K562 (cell line): Measurements from ENCODE around the gene PTH2. TPM values are rescaled to one million over a fixed set of nuclear protein-coding genes. Genes with fewer than 3 reads are reported as not detected.
A peak's percentile ranks its signal among the peaks of the same experiment; 100 is the strongest.

Source experiments
- BRD4 ChIP-seq: fragments of 200-600 bp; sonication (generic); IDR thresholded peaks from 2 replicates; pipeline ENCODE4 v1.6.1; 2017; ENCODE audit warnings: inconsistent platforms
- CCNT2 ChIP-seq: IDR thresholded peaks from 2 replicates; pipeline ENCODE4 v1.6.1; 2011; ENCODE audit warnings: borderline replicate concordance, low read depth, mild to moderate bottlenecking, moderate library complexity, mixed read lengths, low read length; ENCODE audit not compliant: insufficient read length; ENCODE audit errors: extremely low read depth
- DDX20 ChIP-seq: fragments of 450-650 bp; IDR thresholded peaks from 2 replicates; pipeline ENCODE4 v1.6.1; 2016; ENCODE audit warnings: missing genetic modification characterization, low read depth, mild to moderate bottlenecking, missing compliant biosample characterization, moderate library complexity
- MEIS2 ChIP-seq: fragments of 450-650 bp; IDR thresholded peaks from 2 replicates; pipeline ENCODE4 v1.6.1; 2014; ENCODE audit warnings: mild to moderate bottlenecking; ENCODE audit not compliant: partially characterized antibody
- PHB2 ChIP-seq: fragments of 450-650 bp; IDR thresholded peaks from 2 replicates; pipeline ENCODE4 v1.6.1; 2017; ENCODE audit warnings: low read depth
- PPARD ChIP-seq: fragments of 250-450 bp; sonication (Bioruptor Pico); IDR thresholded peaks from 2 replicates; pipeline ENCODE4 v1.8.0; 2022; ENCODE audit warnings: inconsistent platforms, mild to moderate bottlenecking, moderate library complexity
- SLC30A9 ChIP-seq: fragments of 250-450 bp; sonication (Bioruptor Pico); IDR thresholded peaks from 2 replicates; pipeline ENCODE4 v1.8.0; 2022; ENCODE audit warnings: mild to moderate bottlenecking, moderate library complexity
- SRSF9 ChIP-seq: fragments of 200-400 bp; formaldehyde crosslinking; IDR thresholded peaks from 2 replicates; pipeline ENCODE4 v1.6.1; 2017; ENCODE audit warnings: low read depth, low read length, borderline replicate concordance
- TAF7 ChIP-seq: fragments of 450-650 bp; IDR thresholded peaks from 2 replicates; pipeline ENCODE4 v1.6.1; 2016; ENCODE audit warnings: missing genetic modification characterization, missing compliant biosample characterization
- TCF15 ChIP-seq: fragments of 250-450 bp; sonication (Bioruptor Pico); IDR thresholded peaks from 2 replicates; pipeline ENCODE4 v1.8.0; 2022; ENCODE audit warnings: moderate library complexity, mild to moderate bottlenecking, inconsistent platforms
- TEAD1 ChIP-seq, 2 experiments: fragments of 450-650 bp in 1 of 2; sonication (generic) in 1 of 2; formaldehyde crosslinking; IDR thresholded peaks; 2 replicates each; pipeline versions ENCODE4 v1.4.0 to v1.8.0; 2020 to 2022; ENCODE audit warnings: mild to moderate bottlenecking in 2 of 2, missing genetic modification reagents in 1 of 2
- ZFX ChIP-seq: sonication (generic); formaldehyde crosslinking; IDR thresholded peaks from 2 replicates; pipeline ENCODE4 v1.8.0; 2022; ENCODE audit warnings: mild to moderate bottlenecking, missing genetic modification reagents, moderate library complexity
- ZNF23 ChIP-seq: fragments of 250-450 bp; sonication (Bioruptor Pico); IDR thresholded peaks from 2 replicates; pipeline ENCODE4 v1.4.0; 2020; ENCODE audit warnings: mild to moderate bottlenecking
- ZZZ3 ChIP-seq: fragments of 450-650 bp; IDR thresholded peaks from 2 replicates; pipeline ENCODE4 v1.6.1; 2016; ENCODE audit warnings: antibody characterized with exemption, mild to moderate bottlenecking, moderate library complexity
- polyA plus RNA-seq, 8 experiments: library from polyadenylated mRNA; depleted of rRNA in 4 of 8; stranded (reverse) in 5 of 8; unstranded in 3 of 8; fragments of >200 nt; fragmentation: Nextera tagmentation in 2 of 8; fragmentation: Illumina TruSeq in 1 of 8; extraction: Ambion mirVana in 2 of 8; extraction: Trizol in 1 of 8; gene quantifications; 2 replicates each; pipeline versions ENCODE4 v1.2.1 to v1.2.3, GENCODE V29; 2011 to 2014; ENCODE audit warnings: inconsistent platforms in 1 of 8, missing spikeins in 1 of 8
- total RNA-seq, 7 experiments: library from RNA; depleted of rRNA in 6 of 7; stranded (reverse); fragments of >200 nt in 6 of 7; fragmentation: Illumina TruSeq in 2 of 7; extraction: Trizol in 2 of 7; gene quantifications; 2 replicates each; pipeline versions ENCODE4 v1.2.1 to v1.2.3, GENCODE V29; 2011 to 2021; ENCODE audit warnings: low replicate concordance in 1 of 7
- TF ChIP-seq, protein P1 (sequence below): fragments of 250-450 bp; sonication (Bioruptor Pico); IDR thresholded peaks from 2 replicates; pipeline ENCODE4 v1.9.0; 2021; ENCODE audit warnings: mild to moderate bottlenecking
- TF ChIP-seq, protein P2 (sequence below): fragments of 250-450 bp; sonication (Bioruptor Pico); IDR thresholded peaks from 2 replicates; pipeline ENCODE4 v1.5.0; 2020; ENCODE audit warnings: mild to moderate bottlenecking, borderline replicate concordance
- TF ChIP-seq, protein P3 (sequence below): fragments of 250-450 bp; sonication (Bioruptor Pico); IDR thresholded peaks from 2 replicates; pipeline ENCODE4 v1.4.0; 2020; ENCODE audit warnings: mild to moderate bottlenecking

PTH2 gene
- total and polyA plus RNA-seq, 9 of the 15 experiments (the other 6 are each of a cell fraction or from before 2014, with no cell fraction given), result 1.3 TPM; not detected in 8

- TF ChIP-seq, protein P1, sequence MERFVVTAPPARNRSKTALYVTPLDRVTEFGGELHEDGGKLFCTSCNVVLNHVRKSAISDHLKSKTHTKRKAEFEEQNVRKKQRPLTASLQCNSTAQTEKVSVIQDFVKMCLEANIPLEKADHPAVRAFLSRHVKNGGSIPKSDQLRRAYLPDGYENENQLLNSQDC (CRISPR knock-in tag), result 0 out of 2 replicates have a peak, but pooled peaks have one; percentile 16
- TF ChIP-seq TCF15 (CRISPR knock-in tag) (no peak), TEAD1 (CRISPR knock-in tag; IDR thresholded peaks at IDR 0.05) (no peak), CCNT2 (peak; percentile 57), PHB2 (no peak), ZZZ3 (no peak), BRD4 (no peak), DDX20 (tag) (no peak), PPARD (no peak), ZNF23 (CRISPR knock-in tag) (no peak), MEIS2 (no peak), TAF7 (tag) (no peak), ZFX (CRISPR knock-in tag) (peak; percentile 61), SLC30A9 (CRISPR knock-in tag) (no peak), SRSF9 (no peak)
- TF ChIP-seq, protein P2, sequence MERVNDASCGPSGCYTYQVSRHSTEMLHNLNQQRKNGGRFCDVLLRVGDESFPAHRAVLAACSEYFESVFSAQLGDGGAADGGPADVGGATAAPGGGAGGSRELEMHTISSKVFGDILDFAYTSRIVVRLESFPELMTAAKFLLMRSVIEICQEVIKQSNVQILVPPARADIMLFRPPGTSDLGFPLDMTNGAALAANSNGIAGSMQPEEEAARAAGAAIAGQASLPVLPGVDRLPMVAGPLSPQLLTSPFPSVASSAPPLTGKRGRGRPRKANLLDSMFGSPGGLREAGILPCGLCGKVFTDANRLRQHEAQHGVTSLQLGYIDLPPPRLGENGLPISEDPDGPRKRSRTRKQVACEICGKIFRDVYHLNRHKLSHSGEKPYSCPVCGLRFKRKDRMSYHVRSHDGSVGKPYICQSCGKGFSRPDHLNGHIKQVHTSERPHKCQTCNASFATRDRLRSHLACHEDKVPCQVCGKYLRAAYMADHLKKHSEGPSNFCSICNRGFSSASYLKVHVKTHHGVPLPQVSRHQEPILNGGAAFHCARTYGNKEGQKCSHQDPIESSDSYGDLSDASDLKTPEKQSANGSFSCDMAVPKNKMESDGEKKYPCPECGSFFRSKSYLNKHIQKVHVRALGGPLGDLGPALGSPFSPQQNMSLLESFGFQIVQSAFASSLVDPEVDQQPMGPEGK (CRISPR knock-in tag), result no peak
- TF ChIP-seq, protein P3, sequence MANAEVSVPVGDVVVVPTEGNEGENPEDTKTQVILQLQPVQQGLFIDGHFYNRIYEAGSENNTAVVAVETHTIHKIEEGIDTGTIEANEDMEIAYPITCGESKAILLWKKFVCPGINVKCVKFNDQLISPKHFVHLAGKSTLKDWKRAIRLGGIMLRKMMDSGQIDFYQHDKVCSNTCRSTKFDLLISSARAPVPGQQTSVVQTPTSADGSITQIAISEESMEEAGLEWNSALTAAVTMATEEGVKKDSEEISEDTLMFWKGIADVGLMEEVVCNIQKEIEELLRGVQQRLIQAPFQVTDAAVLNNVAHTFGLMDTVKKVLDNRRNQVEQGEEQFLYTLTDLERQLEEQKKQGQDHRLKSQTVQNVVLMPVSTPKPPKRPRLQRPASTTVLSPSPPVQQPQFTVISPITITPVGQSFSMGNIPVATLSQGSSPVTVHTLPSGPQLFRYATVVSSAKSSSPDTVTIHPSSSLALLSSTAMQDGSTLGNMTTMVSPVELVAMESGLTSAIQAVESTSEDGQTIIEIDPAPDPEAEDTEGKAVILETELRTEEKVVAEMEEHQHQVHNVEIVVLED, result peak; percentile 76
Measured at GRCh38 chr19:49443366-49444099, 20.3 kb upstream of the PTH2 start (continued).
